Measurements from ENCODE around the gene CRISPLD2. TPM values are rescaled to one million over a fixed set of nuclear protein-coding genes. Genes with fewer than 3 reads are reported as not detected.

CRISPLD2 gene
- polyA plus RNA-seq, 1 donor from 2014 or later, result 0.06 TPM

GRCh38 chr16:84845496-84846002 is 25.8 kb downstream of the CRISPLD2 start:
- H3K9me2 ChIP-seq (ENCODE audit: insufficient read depth, low read length), result no peaks in the 10 kb centered on the region
- no peaks in the 10 kb centered on the region for H3K9me3 ChIP-seq (ENCODE audit: low read length)
- no peak overlapping the region for H3K4me2 ChIP-seq (ENCODE audit: low read length)
- no peak overlapping the region for H3K9ac ChIP-seq (ENCODE audit: low read length)
- H3F3A ChIP-seq (ENCODE audit: insufficient read depth, low read length, poor library complexity, severe bottlenecking), result no peaks in the 10 kb centered on the region
- H3K36me3 ChIP-seq (ENCODE audit: insufficient read depth, low read length), result no peaks in the 10 kb centered on the region
- no peak for TF ChIP-seq RAD21 (conservative IDR thresholded peaks at IDR 0.05)
- TF ChIP-seq SMC3 (conservative IDR thresholded peaks at IDR 0.05; ENCODE audit: poor library complexity), result no peak
- no peak for TF ChIP-seq REST (IDR thresholded peaks at IDR 0.05; ENCODE audit: borderline replicate concordance)
- no peak for TF ChIP-seq POLR2AphosphoS5 (IDR thresholded peaks at IDR 0.05)
- TF ChIP-seq EZH2 (IDR thresholded peaks at IDR 0.05; ENCODE audit: borderline replicate concordance, insufficient read depth, low read length, poor library complexity, severe bottlenecking), result no peak
- TF ChIP-seq EP300 (conservative IDR thresholded peaks at IDR 0.05; ENCODE audit: poor library complexity, severe bottlenecking), result no peak
- no peak for TF ChIP-seq TAF1 (IDR thresholded peaks at IDR 0.05; ENCODE audit: low read depth)
- TF ChIP-seq MXI1 (conservative IDR thresholded peaks at IDR 0.05; ENCODE audit: poor library complexity, severe bottlenecking), result no peak
- TF ChIP-seq CTCF (IDR thresholded peaks at IDR 0.05; ENCODE audit: poor library complexity, severe bottlenecking), result no peak
- no peaks in the 10 kb centered on the region for H3K79me2 ChIP-seq (replicated peaks; ENCODE audit: insufficient read depth, low read length)
- no peak overlapping the region for H2AFZ ChIP-seq (ENCODE audit: low read depth, low read length)
- H3K4me3 ChIP-seq (ENCODE audit: low read length), result no peak overlapping the region
- no peaks in the 10 kb centered on the region for H3K27me3 ChIP-seq (ENCODE audit: insufficient read depth, low read depth, low read length)
- H4K20me1 ChIP-seq (ENCODE audit: insufficient read depth), result no peaks in the 10 kb centered on the region
- no peak overlapping the region for H3K27ac ChIP-seq (ENCODE audit: low read length)

GRCh38 chr16:84847564-84848355 is 28.0 kb downstream of the CRISPLD2 start:
- Histone ChIP-seq H3K9me2 (ENCODE audit: insufficient read depth, low read length) (no peaks in the 10 kb centered on the region), H3K27me3 (ENCODE audit: insufficient read depth, low read depth, low read length) (no peaks in the 10 kb centered on the region), H3K4me2 (ENCODE audit: low read length) (no peak overlapping the region), H3K27ac (ENCODE audit: low read length) (no peak overlapping the region), H3K9me3 (ENCODE audit: low read length) (no peaks in the 10 kb centered on the region), H3K9ac (ENCODE audit: low read length) (no peak overlapping the region), H4K20me1 (ENCODE audit: insufficient read depth) (no peaks in the 10 kb centered on the region), H3F3A (ENCODE audit: insufficient read depth, low read length, poor library complexity, severe bottlenecking) (no peaks in the 10 kb centered on the region), H2AFZ (ENCODE audit: low read depth, low read length) (no peak overlapping the region), H3K36me3 (ENCODE audit: insufficient read depth, low read length) (no peaks in the 10 kb centered on the region), H3K4me3 (ENCODE audit: low read length) (no peak overlapping the region), H3K79me2 (replicated peaks; ENCODE audit: insufficient read depth, low read length) (no peaks in the 10 kb centered on the region)
- no peak for TF ChIP-seq MXI1 (conservative IDR thresholded peaks at IDR 0.05; ENCODE audit: poor library complexity, severe bottlenecking)
